ENCODE data around the gene SOX13.
"Not testable (repeated sequence)": the region's sequence is repeated elsewhere in the genome, so short reads cannot be mapped to it uniquely, and the experiment has no call there.

Gene SOX13

GRCh38 chr1:204087893-204088528, 15.1 kb downstream of the SOX13 start:
- DNase-seq (ENCODE audit: low read depth) = no peak

DNA sequence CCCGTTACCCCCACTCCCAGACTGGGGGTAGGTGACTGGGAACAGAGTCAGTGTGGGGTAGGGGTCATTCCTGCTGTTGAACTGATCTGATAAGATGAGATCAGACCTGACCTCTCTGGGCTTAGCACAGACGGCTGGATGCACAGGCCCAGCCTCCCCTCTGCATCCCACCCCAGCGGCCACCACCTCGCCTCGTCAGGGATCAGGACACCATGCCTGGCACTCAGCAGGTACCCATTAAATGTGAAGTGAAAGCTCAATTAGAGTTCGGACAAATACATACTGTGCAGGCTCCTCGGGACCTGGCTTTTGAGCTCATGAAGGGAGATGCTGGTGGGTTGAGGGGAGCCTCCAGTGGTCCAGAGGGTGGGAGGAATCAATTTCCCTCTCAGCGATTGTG, 15.7 kb downstream of the SOX13 start:
- DNase-seq (ENCODE audit: low read depth) = no peak

GRCh38 chr1:204089044-204089751, 16.3 kb downstream of the SOX13 start:
- DNase-seq (ENCODE audit: low read depth) = peak; percentile 23

- not testable (repeated sequence) for DNase-seq (ENCODE audit: low read depth)
Measured at GRCh38 chr1:204090132-204090531, 17.2 kb downstream of the SOX13 start.

DNA sequence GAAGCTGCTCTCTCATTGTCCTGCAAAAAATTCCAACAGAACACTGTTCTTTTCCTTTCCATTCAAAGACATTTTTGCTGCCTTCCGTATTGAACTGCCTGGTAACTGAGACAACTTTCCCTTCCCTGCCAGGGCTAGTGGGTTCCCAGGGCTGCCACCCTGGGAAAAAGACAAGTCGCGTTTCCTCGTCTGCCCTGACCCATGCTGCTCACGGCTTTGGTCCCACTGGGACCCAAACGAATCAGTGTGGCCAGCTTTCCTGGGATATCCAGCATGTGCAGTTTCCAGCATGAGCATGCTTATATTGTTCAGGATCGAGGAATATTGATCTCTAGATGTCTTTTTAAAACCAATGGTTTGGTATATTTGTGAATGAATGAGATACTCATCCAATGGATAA, 18.2 kb downstream of the SOX13 start:
- no peak for DNase-seq (ENCODE audit: low read depth)

- no peak for DNase-seq (ENCODE audit: low read depth)
Measured at GRCh38 chr1:204091787-204092312, 18.9 kb downstream of the SOX13 start.

- no peak for DNase-seq (ENCODE audit: low read depth)
Measured at GRCh38 chr1:204092632-204093420, 19.9 kb downstream of the SOX13 start.

DNA sequence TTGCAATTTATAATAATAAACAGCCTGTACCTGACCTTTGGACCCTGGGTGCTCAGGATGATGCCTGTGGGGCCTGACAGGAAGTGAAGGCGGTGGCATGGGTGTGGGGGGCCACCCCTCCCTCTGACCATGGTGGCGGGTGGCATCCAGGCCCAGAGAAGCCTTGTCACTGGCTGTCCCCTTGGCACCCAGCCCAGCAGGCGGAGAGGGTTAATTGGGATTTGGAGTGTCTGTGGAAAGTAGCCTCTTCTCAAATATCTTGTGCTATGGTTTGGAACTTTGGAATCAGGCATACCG, 20.5 kb downstream of the SOX13 start:
- no peak for DNase-seq (ENCODE audit: low read depth)

DNA sequence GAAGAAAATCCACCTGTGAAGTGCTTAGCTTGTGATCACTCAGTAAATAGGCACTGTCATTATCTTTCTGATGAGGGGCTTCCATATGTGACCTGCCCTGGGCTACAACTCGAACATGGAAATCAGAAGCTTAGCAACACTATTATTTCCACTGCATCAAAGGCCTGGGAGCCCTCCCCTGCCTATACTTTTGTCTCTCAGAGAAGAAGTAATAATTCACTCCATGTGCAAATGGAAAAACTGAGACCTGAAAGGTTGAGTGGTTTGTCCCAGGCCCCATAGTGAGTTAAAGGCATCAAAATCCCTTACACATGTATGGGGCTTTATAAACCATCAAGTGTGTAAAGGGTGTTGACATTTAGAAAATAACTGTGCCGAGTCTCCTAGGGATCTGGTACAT, 20.9 kb downstream of the SOX13 start:
- DNase-seq (ENCODE audit: low read depth) = no peak

- no peak for DNase-seq (ENCODE audit: low read depth)
Measured at GRCh38 chr1:204094313-204094729, 21.4 kb downstream of the SOX13 start.

DNA sequence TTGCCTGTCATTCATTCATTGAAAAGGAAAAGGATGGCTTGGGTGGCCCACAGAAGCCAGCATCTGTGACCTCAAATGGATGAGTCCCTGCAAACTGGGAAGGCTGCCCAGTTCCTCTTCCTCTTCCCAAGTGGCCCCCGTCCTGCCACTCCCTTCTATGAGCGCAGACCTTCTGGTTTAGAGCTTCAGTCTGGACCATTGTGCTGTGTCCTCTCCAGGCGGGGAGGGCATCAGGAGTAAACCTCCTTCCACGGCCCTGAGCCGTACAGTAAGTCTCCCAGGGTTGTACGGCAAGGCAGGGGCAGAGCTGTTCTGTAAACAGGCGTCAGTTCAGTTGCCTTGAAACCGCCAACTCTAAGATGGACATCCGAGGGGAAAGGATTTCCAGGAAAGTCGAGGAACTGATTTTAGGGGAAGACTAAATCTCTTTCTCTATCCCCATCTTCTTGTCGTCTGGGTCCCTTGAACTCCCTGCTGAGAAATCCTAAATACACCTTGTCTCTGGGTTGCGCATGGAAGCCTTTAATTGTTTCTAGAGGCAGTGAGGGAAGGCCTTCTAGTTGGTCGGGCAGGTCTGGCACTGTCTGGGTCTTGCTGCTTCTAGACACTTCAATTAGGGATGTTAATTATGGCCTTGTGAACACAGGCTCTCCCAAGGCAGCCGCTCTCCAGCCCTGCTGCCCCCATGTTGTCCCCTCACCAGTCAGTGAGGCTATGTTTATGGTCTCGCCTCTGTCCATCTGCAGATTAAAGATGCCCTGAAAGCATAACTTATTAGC, 22.1 kb downstream of the SOX13 start:
- no peak for DNase-seq (ENCODE audit: low read depth)

GRCh38 chr1:204096931-204097330, 24.0 kb downstream of the SOX13 start:
- no peak for DNase-seq (ENCODE audit: low read depth)

GRCh38 chr1:204098683-204099082, 25.8 kb downstream of the SOX13 start:
- DNase-seq (ENCODE audit: low read depth) = no peak

- DNase-seq (ENCODE audit: low read depth) = not testable (repeated sequence)
Measured at GRCh38 chr1:204099754-204100153, 26.8 kb downstream of the SOX13 start.

DNA sequence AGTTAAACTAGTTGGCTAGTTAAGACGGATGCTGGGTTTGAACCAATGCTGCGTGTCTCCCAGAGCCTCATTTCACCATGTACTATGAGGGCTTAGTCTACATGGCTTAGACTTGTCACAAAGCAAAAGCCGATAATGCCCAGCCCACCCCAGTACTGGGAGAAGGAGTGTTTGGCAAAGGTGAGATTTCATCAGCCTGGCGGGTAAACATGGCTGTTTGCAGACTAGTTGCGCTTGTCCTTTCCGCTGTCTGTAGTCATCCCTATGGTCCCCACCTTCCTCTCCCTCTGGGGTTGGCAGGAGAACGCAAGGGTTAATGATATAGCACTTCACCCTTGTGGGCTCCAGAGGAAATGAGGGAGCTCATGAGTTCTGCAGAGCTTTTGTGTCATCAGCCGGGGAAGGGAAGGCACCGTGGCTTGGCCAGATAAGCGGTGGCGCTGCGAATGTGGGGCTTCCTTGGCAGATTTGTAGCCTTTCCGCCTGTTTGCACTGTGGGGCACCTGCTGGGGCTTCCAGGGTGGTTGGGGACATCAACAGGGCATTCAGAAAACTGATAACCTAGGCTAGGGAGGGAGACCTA, 29.2 kb downstream of the SOX13 start:
- DNase-seq (ENCODE audit: low read depth) = no peak

GRCh38 chr1:204102739-204103430, 30.0 kb downstream of the SOX13 start:
- no peak for DNase-seq (ENCODE audit: low read depth)

- peak; percentile 27 for DNase-seq (ENCODE audit: low read depth)
Measured at GRCh38 chr1:204103431-204103741, 30.5 kb downstream of the SOX13 start.

DNA sequence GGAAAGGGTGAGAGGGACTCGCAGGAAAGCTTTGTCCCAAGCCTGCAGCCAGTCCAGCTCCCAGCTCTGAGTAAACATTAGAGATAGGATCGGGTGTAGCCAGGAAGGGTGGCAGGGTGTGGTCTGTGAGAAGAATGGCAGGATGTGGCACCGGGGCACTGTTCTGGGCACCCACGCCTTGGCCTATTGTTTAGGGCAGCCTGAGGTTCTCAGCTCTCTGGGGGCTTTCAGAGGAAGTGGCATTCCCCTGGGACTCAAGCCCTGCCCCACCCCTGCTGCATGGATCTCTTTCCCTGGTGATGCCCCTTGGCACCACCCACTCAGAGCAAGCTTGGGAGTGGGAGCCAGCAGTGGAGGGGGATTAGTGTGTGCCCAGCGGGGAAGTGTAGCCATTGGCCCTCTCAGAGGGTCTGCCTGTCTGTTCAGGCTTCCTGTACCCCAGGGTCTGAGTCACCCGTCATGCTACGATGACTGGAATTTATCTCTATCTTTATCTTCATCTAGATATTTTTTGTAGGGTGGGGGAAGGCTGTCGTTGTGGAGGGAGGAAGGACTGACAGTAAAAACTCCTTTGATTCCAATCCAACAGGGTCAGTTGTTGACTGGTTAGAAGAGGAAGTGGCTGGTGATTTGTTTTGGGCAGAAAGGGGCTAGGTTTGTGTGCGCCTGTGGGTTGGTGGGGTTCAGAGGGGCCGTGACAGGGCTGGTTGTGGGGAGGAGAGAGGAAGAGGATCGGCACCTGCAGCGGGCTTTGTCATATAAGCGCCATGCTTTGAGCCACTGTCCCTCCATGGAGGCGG, 31.6 kb downstream of the SOX13 start:
- no peak for DNase-seq (ENCODE audit: low read depth)

DNA sequence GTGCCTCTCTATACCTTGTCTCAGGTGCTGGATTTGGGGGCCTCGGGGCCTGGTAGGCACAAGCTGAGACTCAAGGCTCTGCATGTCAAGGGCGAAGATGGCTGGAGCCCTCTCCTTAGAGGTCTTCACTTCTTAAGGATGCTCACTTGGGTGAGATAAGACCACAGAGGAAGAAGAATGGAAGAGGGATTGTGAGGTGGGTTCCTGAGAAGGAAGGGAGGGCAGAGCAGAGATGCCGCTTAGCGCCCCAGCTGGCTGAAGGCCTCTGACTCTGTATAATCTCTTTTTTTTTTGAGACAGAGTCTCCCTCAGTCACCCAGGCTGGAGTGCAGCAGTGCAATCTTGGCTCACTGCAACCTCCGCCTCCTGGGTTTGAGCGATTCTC, 32.2 kb downstream of the SOX13 start:
- no peak for DNase-seq (ENCODE audit: low read depth)

GRCh38 chr1:204106825-204107224, 33.9 kb downstream of the SOX13 start:
- DNase-seq (ENCODE audit: low read depth) = no peak

GRCh38 chr1:204107892-204108291, 35.0 kb downstream of the SOX13 start:
- no peak for DNase-seq (ENCODE audit: low read depth)

Measured in fibroblast of the conjunctiva (primary cell).